Prostate gland (tissue), 2 donors: ENCODE results near the gene GARS1.

ENCODE experiments used
- CTCF ChIP-seq, 4 experiments: fragments of 200-600 bp in 2 of 4; fragments of 450-650 bp in 2 of 4; sonication (generic) in 2 of 4; IDR thresholded peaks; 1 replicate in 3 of 4; 2 replicates in 1 of 4; pipeline ENCODE4 v1.5.1; 2016 to 2019; ENCODE audit warnings: antibody characterized with exemption in 4 of 4, mild to moderate bottlenecking in 2 of 4, moderate library complexity in 2 of 4
- POLR2A ChIP-seq: fragments of 450-650 bp; IDR thresholded peaks from one replicate; pipeline ENCODE4 v1.6.1; 2016; ENCODE audit warnings: antibody characterized with exemption, mild to moderate bottlenecking
- POLR2AphosphoS5 ChIP-seq: sonication (generic); formaldehyde crosslinking; IDR thresholded peaks from one replicate; pipeline ENCODE4 v1.6.1; 2017; ENCODE audit warnings: antibody characterized with exemption

GRCh38 chr7:30630986-30631385 lies 36.3 kb downstream of the GARS1 start:
- TF ChIP-seq CTCF (IDR thresholded peaks at IDR 0.05), result no peak
- TF ChIP-seq POLR2A, result no peak
- TF ChIP-seq POLR2AphosphoS5, result no peak
